BE2C (cell line): Measurements from ENCODE around the gene DCDC2C. TPM values are rescaled to one million over a fixed set of nuclear protein-coding genes. Genes with fewer than 3 reads are reported as not detected.

Experiments used
- DNase-seq: peaks from one replicate; pipeline ENCODE4 v3.0.0-alpha.2; 2020
- H3K27me3 ChIP-seq: fragments of 250-450 bp; sonication (Bioruptor Pico); 2 replicates; pipeline ENCODE4 v1.5.1; 2020; ENCODE audit warnings: mild to moderate bottlenecking
- H3K36me3 ChIP-seq: fragments of 250-450 bp; sonication (Bioruptor Pico); 2 replicates; pipeline ENCODE4 v1.5.1; 2020; ENCODE audit warnings: mild to moderate bottlenecking
- H3K4me1 ChIP-seq: fragments of 250-450 bp; sonication (Bioruptor Pico); 2 replicates; pipeline ENCODE4 v1.5.1; 2020
- H3K4me3 ChIP-seq: 2 replicates; pipeline ENCODE4 v1.5.1; 2011; ENCODE audit warnings: low read depth, low read length
- H3K9me3 ChIP-seq: fragments of 250-450 bp; sonication (Bioruptor Pico); 2 replicates; pipeline ENCODE4 v1.5.1; 2020
- polyA plus RNA-seq: library from polyadenylated mRNA; unstranded; fragments of >200 nt; gene quantifications from one replicate; pipeline ENCODE4 v1.2.1, GENCODE V29; 2012; ENCODE audit warnings: low read depth, missing spikeins; ENCODE audit not compliant: insufficient read length, insufficient read depth
- TF ChIP-seq, protein P1 (sequence below): IDR thresholded peaks from 2 replicates; pipeline ENCODE4 v1.5.1; 2012; ENCODE audit warnings: mild to moderate bottlenecking, low read depth, low read length

Gene DCDC2C, protein sequence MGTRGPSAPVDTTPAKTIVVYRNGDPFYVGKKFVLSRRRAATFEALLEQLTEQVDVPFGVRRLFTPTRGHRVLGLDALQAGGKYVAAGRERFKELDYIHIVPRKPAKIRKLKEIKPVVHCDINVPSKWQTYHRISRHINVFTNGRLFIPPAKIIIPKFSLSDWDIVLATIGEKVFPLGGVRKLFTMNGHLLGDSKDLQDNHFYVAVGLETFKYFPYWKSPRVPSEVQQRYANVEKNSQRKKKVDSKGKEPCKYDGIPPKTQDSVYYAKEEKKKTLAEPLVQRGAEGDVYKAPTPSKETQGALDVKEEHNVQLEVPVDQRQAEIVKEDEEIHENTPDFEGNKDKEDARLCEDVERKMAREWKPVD
- polyA plus RNA-seq: not detected

DNA sequence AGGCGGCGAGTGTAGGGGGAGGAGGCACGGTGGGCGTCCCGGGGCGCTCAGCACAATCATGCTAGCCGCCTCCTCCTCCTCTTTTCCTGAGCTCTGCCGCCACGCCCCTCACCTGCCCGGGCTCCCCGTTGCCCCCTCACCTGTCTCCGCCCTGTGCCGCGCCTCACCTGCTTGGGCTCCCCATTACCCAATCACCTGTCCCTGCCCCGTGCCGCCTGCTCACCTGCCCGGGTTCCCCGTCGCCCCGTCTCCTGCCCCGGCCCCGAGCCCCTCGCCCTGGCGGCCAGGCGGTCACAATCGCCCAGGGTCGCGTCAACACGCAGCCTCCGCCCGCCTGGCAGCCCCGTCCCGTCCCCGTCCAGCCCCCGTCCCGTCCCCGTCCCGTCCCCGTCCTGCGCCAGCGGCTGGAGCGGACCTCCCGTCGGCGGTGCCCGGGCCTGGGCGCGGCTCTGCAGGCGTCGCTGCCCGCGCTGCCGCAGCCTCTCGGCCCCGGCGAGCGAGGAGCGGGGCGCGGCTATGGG is at the start of gene DCDC2C:
Gene DCDC2C (plus strand): TSS at position 340 of the 521 bp plus-strand sequence. CDS start 177 bp downstream, at position 517.
- no peaks in the 10 kb centered on the region for H3K9me3 ChIP-seq
- no peak for DNase-seq
- no peaks in the 10 kb centered on the region; the same call in 1 of the 2 replicates for H3K27me3 ChIP-seq
- H3K4me1 ChIP-seq: no peaks in the 10 kb centered on the region; the same call in 1 of the 2 replicates
- H3K36me3 ChIP-seq: no peaks in the 10 kb centered on the region
- H3K4me3 ChIP-seq: no peak within 1 kb of the TSS
- TF ChIP-seq, protein P1, sequence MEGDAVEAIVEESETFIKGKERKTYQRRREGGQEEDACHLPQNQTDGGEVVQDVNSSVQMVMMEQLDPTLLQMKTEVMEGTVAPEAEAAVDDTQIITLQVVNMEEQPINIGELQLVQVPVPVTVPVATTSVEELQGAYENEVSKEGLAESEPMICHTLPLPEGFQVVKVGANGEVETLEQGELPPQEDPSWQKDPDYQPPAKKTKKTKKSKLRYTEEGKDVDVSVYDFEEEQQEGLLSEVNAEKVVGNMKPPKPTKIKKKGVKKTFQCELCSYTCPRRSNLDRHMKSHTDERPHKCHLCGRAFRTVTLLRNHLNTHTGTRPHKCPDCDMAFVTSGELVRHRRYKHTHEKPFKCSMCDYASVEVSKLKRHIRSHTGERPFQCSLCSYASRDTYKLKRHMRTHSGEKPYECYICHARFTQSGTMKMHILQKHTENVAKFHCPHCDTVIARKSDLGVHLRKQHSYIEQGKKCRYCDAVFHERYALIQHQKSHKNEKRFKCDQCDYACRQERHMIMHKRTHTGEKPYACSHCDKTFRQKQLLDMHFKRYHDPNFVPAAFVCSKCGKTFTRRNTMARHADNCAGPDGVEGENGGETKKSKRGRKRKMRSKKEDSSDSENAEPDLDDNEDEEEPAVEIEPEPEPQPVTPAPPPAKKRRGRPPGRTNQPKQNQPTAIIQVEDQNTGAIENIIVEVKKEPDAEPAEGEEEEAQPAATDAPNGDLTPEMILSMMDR: no peak

DNA sequence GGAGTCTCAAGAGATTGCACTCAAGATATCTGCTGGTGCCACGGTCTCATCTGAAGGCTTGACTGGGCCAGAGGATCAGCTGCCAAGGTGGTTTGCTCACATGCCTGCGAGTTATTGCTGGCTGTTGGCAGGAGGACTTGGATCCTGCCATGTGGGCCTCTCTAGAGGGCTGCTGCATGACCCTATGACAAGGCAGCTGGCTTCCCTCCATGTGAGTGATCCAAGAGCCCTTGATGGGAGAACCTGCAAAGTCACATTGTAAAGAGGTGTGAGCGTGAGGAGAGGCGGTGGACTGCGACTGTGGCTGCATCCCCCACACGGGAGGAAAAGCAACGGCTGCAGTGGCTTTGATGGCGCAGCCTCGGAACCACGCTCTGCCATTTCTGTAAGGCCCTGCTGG is 49.4 kb upstream of the DCDC2C start:
- Histone ChIP-seq H3K9me3 (no peaks in the 10 kb centered on the region), H3K27me3 (no peaks in the 10 kb centered on the region), H3K4me3 (no peak overlapping the region), H3K36me3 (no peaks in the 10 kb centered on the region), H3K4me1 (peaks cover 16% of the 10 kb centered on the region)
- DNase-seq: no peak
- TF ChIP-seq, protein P1: no peak

DNA sequence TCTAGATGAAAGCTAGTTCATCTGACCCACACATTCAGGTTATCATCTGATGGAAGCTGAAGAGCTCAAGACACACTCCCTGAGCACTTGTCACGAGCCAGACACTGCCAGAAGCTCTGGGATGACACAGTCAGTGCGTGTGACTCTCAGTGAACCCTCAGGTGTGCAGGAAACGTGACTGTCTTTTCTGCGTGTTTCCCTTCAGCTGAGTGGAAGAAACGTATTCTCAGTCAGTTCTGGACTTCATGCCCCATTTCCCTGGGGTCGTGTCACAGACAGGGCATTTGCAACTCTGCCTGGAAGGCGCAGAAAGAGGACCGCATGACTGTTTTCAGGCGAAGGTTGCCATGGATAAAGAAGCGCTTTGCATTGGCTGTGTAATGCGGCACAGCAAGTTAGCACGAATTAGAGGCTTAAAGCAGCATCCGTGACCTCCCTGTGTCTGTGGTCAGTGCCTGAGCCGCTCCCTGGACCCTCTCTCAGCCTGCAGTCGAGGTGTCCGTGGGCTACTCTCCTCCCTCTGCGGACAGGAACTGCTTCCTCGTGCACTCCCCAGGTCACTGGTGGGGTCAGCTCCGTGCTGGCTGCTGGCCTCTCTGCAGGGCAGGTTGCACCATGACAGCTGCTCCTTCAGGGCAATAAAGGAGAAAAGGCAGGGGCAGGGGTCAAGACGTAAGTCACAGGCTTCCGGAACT is 48.7 kb upstream of the DCDC2C start:
- Histone ChIP-seq H3K27me3 (no peaks in the 10 kb centered on the region), H3K4me3 (no peak overlapping the region), H3K4me1 (peaks cover 16% of the 10 kb centered on the region), H3K9me3 (no peaks in the 10 kb centered on the region), H3K36me3 (no peaks in the 10 kb centered on the region)
- no peak for DNase-seq
- TF ChIP-seq, protein P1: no peak

DNA sequence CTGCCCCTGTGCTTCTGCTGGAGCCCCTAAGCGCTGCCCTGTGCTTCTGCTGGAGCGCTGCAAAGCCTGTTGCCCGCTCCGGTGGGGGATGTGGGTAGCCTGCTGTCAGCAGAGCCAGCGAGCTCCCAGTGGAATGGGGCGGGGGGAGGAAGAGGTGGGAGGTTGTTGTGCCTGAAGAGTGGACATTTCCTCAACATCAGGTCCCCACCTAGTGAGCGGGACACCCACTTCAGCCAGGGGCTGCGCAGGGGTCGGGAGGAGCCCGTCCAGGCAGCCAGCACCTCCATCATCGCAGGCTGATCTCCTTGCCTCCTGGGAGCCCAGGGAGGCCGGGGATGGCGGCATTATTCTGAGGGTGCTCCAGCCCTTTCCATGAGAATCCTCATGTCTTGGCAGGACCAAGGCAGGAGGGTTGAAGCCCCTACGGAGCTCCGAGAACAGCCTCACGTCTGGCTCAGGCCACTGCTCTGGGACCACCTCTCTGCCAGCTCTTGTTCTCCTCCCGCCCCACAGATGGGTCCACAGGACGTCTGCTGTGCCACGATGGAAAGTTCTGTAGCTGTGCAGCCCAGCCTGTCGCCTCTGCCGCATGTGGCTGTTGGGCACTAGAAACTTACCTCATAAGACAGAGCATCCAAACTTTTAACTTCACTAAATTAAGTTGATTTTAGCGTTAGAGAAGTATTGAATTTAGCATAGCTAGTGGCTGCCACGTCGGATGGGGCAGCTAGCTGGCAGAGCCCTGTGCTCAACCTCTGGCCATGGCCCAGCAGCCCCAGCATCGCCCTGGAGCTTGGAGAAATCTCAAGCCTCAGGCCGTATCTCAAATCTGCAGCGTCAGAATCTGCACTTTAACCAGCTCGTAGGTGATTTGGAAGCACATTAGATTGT is 47.3 kb upstream of the DCDC2C start:
- no peaks in the 10 kb centered on the region for H3K9me3 ChIP-seq
- no peak overlapping the region for H3K4me3 ChIP-seq
- no peak for DNase-seq
- TF ChIP-seq, protein P1: no peak
- H3K4me1 ChIP-seq: peaks cover 5% of the 10 kb centered on the region
- no peaks in the 10 kb centered on the region for H3K27me3 ChIP-seq
- H3K36me3 ChIP-seq: no peaks in the 10 kb centered on the region

DNA sequence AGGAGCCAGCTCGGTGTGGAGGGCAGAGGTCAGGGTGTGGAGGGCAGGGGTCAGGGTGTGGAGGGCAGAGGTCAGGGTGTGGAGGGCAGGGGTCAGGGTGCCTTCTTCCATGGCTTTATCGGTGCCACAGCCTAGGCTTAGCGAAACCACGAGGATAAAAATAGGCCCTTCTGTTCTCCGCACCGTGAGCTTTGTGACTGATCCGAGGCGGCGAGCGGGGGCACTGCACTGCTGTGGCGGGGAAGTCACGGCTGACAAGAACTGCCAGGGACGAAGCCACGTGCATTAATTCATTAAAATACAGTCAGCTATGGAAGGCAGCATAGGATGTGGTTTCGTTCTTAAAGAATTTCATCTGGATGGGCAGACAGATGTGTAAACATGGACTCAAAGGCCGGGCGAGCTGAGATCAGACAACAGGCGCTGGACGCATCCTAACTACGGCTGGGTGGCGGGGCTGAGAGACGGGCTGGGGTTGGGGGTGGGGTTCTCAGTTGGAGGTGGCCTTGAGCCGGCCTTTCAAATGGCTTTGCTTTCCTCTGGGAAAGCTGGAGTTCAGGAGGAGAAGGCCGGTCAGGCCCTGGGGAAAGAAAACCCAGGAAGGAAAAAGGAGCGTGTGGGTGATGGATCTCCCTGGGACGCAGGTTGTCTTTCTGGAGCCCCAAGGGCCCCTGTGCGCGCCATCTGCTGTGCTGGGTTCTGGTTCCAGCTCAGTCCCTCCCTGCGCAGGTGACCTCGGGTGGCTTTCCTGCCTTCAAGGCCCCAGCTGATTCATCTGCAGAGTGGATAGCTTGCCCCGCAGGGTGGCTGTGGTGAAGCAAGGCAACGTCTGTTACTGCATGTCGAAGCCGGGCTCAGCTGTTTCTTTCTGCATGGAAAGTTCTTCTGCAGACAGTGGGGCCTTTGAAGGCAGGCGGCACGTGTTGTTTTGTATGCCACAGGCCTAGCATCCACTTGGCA is 46.3 kb upstream of the DCDC2C start:
- H3K9me3 ChIP-seq: no peaks in the 10 kb centered on the region
- DNase-seq: no peak
- H3K4me1 ChIP-seq: peaks cover 3% of the 10 kb centered on the region
- H3K4me3 ChIP-seq: no peak overlapping the region
- TF ChIP-seq, protein P1: no peak
- no peaks in the 10 kb centered on the region for H3K27me3 ChIP-seq
- H3K36me3 ChIP-seq: no peaks in the 10 kb centered on the region
